ENCODE data around the gene NPBWR2.
"Not testable (repeated sequence)": the region's sequence is repeated elsewhere in the genome, so short reads cannot be mapped to it uniquely, and the experiment has no call there.

The NPBWR2 gene

GRCh38 chr20:64143018-64143801 is 35.8 kb upstream of the NPBWR2 start:
- DNase-seq: no peak

GRCh38 chr20:64142590-64142989 is 35.2 kb upstream of the NPBWR2 start:
- DNase-seq: no peak

GRCh38 chr20:64140956-64141355 is 33.6 kb upstream of the NPBWR2 start:
- no peak for DNase-seq

- no peak for DNase-seq
Measured at GRCh38 chr20:64140061-64140931, 32.9 kb upstream of the NPBWR2 start.

GRCh38 chr20:64139199-64140060 is 32.1 kb upstream of the NPBWR2 start:
- DNase-seq: no peak

GRCh38 chr20:64138276-64138815 is 31.0 kb upstream of the NPBWR2 start:
- DNase-seq: no peak

- DNase-seq: no peak
Measured at GRCh38 chr20:64137598-64138031, 30.2 kb upstream of the NPBWR2 start.

- no peak for DNase-seq
Measured at GRCh38 chr20:64136004-64136710, 28.8 kb upstream of the NPBWR2 start.

- not testable (repeated sequence) for DNase-seq
Measured at GRCh38 chr20:64134744-64135143, 27.4 kb upstream of the NPBWR2 start.

GRCh38 chr20:64133951-64134407 is 26.6 kb upstream of the NPBWR2 start:
- DNase-seq: no peak

GRCh38 chr20:64131406-64131805 is 24.0 kb upstream of the NPBWR2 start:
- DNase-seq: no peak

- DNase-seq: no peak
Measured at GRCh38 chr20:64130876-64131275, 23.5 kb upstream of the NPBWR2 start.

- no peak for DNase-seq
Measured at GRCh38 chr20:64130271-64130670, 22.9 kb upstream of the NPBWR2 start.

GRCh38 chr20:64129146-64129782 is 21.9 kb upstream of the NPBWR2 start:
- no peak for DNase-seq

- DNase-seq: not testable (repeated sequence)
Measured at GRCh38 chr20:64123517-64123916, 16.2 kb upstream of the NPBWR2 start.

GRCh38 chr20:64122927-64123326 is 15.6 kb upstream of the NPBWR2 start:
- DNase-seq: not testable (repeated sequence)

GRCh38 chr20:64121586-64121985 is 14.2 kb upstream of the NPBWR2 start:
- DNase-seq: no peak

- no peak for DNase-seq
Measured at GRCh38 chr20:64119681-64120341, 12.4 kb upstream of the NPBWR2 start.

- no peak for DNase-seq
Measured at GRCh38 chr20:64119301-64119680, 11.9 kb upstream of the NPBWR2 start.

- not testable (repeated sequence) for DNase-seq
Measured at GRCh38 chr20:64117432-64117777, 10.0 kb upstream of the NPBWR2 start.

Measured in activated CD4-positive, alpha-beta T cell treated with anti-CD3 and anti-CD28 coated beads, Interleukin-2, amount 50 U/mL, for 4 hours (primary cell).